ENCODE data around the gene PKIG. TPM values are rescaled to one million over a fixed set of nuclear protein-coding genes. Genes with fewer than 3 reads are reported as not detected.

Gene PKIG
- polyA plus RNA-seq, 1 experiment: 186 TPM

DNA sequence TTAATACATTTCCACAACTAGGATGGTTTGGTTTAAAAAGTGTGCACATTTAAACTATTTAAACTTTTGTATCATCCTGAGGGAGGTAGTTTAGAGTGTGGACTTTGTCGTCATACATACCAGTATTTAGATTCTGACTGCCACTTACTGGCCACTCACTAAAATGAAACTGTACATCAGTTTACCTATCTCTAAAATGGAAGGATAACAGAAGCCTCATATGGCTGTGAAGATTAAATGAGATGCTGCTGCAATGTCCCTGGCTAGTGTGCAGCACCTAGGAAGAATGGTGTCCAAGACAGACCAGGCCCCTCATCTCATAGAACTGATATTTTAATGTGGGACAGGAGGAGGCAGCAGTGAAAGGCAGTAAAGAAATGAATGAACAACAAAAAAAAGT lies 12.0 kb upstream of the PKIG start:
- ChIA-PET CTCF (no interaction called here), POLR2A (no interaction called here)
- TF ChIP-seq, protein P1, sequence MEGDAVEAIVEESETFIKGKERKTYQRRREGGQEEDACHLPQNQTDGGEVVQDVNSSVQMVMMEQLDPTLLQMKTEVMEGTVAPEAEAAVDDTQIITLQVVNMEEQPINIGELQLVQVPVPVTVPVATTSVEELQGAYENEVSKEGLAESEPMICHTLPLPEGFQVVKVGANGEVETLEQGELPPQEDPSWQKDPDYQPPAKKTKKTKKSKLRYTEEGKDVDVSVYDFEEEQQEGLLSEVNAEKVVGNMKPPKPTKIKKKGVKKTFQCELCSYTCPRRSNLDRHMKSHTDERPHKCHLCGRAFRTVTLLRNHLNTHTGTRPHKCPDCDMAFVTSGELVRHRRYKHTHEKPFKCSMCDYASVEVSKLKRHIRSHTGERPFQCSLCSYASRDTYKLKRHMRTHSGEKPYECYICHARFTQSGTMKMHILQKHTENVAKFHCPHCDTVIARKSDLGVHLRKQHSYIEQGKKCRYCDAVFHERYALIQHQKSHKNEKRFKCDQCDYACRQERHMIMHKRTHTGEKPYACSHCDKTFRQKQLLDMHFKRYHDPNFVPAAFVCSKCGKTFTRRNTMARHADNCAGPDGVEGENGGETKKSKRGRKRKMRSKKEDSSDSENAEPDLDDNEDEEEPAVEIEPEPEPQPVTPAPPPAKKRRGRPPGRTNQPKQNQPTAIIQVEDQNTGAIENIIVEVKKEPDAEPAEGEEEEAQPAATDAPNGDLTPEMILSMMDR (IDR thresholded peaks at IDR 0.05; ENCODE audit: insufficient read depth, low read depth, low read length): no peak
- Histone ChIP-seq H3K27me3 (ENCODE audit: control insufficient read depth, insufficient read depth, low read length) (no peaks in the 10 kb centered on the region), H3K4me3 (ENCODE audit: low read depth, low read length) (no peak overlapping the region), H3K36me3 (ENCODE audit: control insufficient read depth, insufficient read depth, low read length) (no peaks in the 10 kb centered on the region; the same call in 1 of the 2 replicates)
- DNase-seq (ENCODE audit: low read depth): no peak

DNA sequence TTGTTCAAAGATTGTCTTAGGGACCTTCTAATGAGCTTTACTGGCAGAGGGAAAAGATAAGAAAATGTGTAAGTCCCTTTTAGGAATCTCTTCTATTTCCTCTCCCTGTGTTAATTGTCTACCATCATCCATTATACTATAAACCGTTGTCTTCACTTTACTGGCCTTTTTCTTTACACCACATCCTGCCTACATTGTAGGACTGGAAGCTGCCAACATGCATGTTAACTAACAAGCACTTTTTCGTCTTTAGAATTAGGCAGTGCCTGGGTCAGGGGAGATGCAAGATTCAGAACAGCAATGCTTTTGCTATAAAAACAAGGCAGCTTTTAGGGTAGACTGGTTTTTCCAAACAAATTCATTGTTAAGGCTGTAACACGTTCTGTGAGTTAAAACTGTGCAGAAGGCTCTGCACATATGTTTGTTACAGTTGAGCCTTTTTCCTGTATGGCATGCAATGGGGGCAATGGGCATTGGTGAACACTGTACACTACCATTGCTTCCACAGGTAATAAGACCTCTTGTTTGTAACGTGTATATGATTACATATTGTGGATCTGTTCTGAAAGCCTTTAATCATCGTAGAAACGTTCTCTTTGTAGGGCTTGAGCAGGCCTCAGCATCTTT lies 10.9 kb upstream of the PKIG start:
- Histone ChIP-seq H3K36me3 (ENCODE audit: control insufficient read depth, insufficient read depth, low read length) (no peaks in the 10 kb centered on the region; the same call in 1 of the 2 replicates), H3K27me3 (ENCODE audit: control insufficient read depth, insufficient read depth, low read length) (no peaks in the 10 kb centered on the region), H3K4me3 (ENCODE audit: low read depth, low read length) (no peak overlapping the region)
- CTCF ChIA-PET: interaction anchor here (0.9 to 1.2 kb wide), 3 partner anchors 11 to 50 kb away, joined by 3 to 4 read pairs (median 3); partner anchors contain the start of gene SERINC3
- POLR2A ChIA-PET: no interaction called here
- no peak for DNase-seq (ENCODE audit: low read depth)
- TF ChIP-seq, protein P1 (IDR thresholded peaks at IDR 0.05; ENCODE audit: insufficient read depth, low read depth, low read length): no peak

DNA sequence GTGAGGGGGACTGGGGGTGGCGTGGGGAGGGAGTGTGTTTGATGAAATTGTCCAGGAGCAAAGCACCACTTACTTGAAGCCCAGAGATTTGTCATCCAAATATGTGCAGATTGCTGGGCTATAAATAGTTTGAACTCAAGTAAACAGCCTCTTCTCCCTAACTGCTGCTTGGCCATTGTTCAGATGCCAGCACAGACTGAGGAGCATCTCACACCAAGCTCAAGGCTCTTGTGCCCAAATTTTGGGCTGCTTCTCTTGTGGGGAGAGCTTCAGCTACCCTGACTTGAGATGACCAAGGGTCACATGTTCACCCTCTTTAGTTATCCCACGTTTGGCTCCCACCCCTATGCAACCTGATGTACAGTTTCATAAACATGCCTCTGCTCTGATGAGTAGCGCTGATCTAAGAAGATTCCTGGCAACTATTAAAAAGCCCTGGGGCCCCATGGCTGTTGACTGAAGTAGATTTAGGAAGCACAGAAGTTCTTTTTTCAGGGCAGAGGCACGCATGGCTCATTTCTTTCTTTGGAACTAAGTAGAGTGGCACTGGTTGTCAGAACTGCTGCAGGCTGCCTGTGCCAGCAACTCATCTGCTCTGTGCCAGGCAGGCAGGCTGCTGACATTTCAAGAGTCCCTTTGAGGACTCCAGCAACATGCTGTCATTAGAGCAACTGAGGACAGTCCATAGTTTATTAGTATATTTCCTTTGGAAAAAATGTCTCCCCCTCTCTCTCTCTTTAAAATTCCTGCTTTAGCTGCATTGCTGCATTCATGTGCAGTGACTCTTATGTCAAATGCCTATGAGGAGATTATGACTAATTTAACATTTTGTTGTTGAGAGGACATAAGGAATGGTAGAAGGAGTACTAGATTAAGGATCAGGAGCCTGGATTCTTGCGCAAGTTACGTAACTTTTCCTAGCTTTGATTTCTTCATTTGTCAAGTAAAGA lies 9.6 kb upstream of the PKIG start:
- DNase-seq (ENCODE audit: low read depth): peak; percentile 90
- H3K27me3 ChIP-seq (ENCODE audit: control insufficient read depth, insufficient read depth, low read length): no peaks in the 10 kb centered on the region
- H3K36me3 ChIP-seq (ENCODE audit: control insufficient read depth, insufficient read depth, low read length): no peaks in the 10 kb centered on the region; the same call in 1 of the 2 replicates
- ChIA-PET POLR2A (no interaction called here), CTCF (interaction anchor here (0.6 to 1.5 kb wide), 6 partner anchors 12 to 356 kb away, joined by 3 to 5 read pairs (median 4); no protein-coding TSS in a partner anchor)
- no peak overlapping the region for H3K4me3 ChIP-seq (ENCODE audit: low read depth, low read length)
- TF ChIP-seq, protein P1 (IDR thresholded peaks at IDR 0.05; ENCODE audit: insufficient read depth, low read depth, low read length): no peak

DNA sequence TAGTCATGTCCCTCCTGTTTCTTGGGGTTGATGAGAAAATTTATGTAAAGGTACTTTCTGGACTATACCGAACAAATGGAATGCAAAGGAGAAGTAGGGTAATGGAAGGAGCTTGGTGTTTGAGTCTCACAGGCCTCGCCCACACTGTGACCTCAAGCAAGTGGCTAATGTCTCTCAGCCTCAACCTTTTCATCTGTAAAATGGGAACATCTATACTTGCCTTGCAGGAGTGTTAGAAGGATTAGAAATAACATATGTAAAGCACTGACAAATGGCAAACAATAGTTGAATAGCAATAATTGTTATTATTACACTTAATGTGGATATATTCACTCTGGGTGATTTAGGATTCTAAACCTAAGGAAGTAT lies 8.9 kb upstream of the PKIG start:
- DNase-seq (ENCODE audit: low read depth): no peak
- TF ChIP-seq, protein P1 (IDR thresholded peaks at IDR 0.05; ENCODE audit: insufficient read depth, low read depth, low read length): no peak
- ChIA-PET POLR2A (no interaction called here), CTCF (interaction anchor here (0.6 to 1.5 kb wide), 6 partner anchors 12 to 356 kb away, joined by 3 to 5 read pairs (median 4); no protein-coding TSS in a partner anchor)
- no peaks in the 10 kb centered on the region for H3K36me3 ChIP-seq (ENCODE audit: control insufficient read depth, insufficient read depth, low read length)
- no peak overlapping the region for H3K4me3 ChIP-seq (ENCODE audit: low read depth, low read length)
- H3K27me3 ChIP-seq (ENCODE audit: control insufficient read depth, insufficient read depth, low read length): no peaks in the 10 kb centered on the region

DNA sequence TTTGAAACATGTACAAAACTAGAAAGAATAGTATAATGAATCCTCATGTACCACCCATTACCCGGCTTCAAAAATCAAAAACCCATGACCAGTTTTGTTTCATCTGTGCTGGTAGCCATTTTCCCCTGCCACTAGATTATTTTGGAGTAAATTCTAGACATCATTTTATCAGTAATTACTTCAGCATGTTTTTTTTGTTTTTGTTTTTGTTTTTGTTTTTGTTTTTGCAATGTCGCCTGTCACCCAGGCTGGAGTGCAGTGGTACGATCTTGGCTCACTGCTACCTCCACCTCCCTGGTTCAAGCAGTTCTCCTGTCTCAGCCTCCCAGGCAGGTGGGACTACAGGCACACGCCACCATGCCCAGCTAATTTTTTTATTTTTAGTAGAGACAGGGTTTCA lies 8.0 kb upstream of the PKIG start:
- ChIA-PET POLR2A (no interaction called here), CTCF (interaction anchor here (0.6 to 1.7 kb wide), 4 partner anchors 12 to 30 kb away, joined by 3 to 4 read pairs (median 3); no protein-coding TSS in a partner anchor)
- Histone ChIP-seq H3K27me3 (ENCODE audit: control insufficient read depth, insufficient read depth, low read length) (no peaks in the 10 kb centered on the region), H3K4me3 (ENCODE audit: low read depth, low read length) (no peak overlapping the region), H3K36me3 (ENCODE audit: control insufficient read depth, insufficient read depth, low read length) (no peaks in the 10 kb centered on the region)
- DNase-seq (ENCODE audit: low read depth): no peak
- TF ChIP-seq, protein P1 (IDR thresholded peaks at IDR 0.05; ENCODE audit: insufficient read depth, low read depth, low read length): no peak
